Stimulated activated CD8-positive, alpha-beta memory T cell treated with anti-CD3 and anti-CD28 coated beads, Interleukin-4, amount 100 ng/mL, for 48 hours (primary cell): ENCODE results near the gene NEURL1.
"Not testable (repeated sequence)": the region's sequence is repeated elsewhere in the genome, so short reads cannot be mapped to it uniquely, and the experiment has no call there.

Experiments used
- DNase-seq: peaks from one replicate; pipeline ENCODE4 v3.0.0-alpha.2; 2020

The NEURL1 gene

GRCh38 chr10:103463499-103463898 is 30.0 kb upstream of the NEURL1 start:
- no peak for DNase-seq

- DNase-seq: no peak
These were observed 27.9 kb upstream of the NEURL1 start for GRCh38 chr10:103465411-103466179.

GRCh38 chr10:103466734-103467133 is 26.8 kb upstream of the NEURL1 start:
- DNase-seq: no peak

- no peak for DNase-seq
These were observed 26.1 kb upstream of the NEURL1 start for GRCh38 chr10:103467406-103467805.

GRCh38 chr10:103469201-103469600 is 24.3 kb upstream of the NEURL1 start:
- DNase-seq: no peak

GRCh38 chr10:103470761-103471653 is 22.5 kb upstream of the NEURL1 start:
- peak; percentile 74 for DNase-seq

DNA sequence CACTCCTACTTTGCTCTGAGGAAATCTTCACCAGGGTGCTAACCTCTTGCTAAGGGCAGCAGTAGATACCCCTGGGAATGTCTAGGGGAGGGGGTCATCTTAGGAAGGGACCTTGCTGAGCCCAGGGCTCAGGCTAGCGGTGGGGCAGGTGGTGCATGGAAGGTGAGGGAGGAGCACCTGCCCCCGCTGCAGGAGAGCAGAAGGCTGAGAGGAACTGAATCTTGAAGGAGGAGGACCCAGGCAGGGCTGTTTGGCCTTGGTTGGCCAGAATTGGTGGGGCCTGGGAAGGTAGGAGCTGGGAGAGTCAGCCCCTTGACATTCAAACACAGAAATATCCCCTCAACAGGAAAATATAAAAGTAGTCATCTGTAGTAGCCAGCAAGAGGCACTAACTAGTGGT is 21.5 kb upstream of the NEURL1 start:
- DNase-seq: no peak

DNA sequence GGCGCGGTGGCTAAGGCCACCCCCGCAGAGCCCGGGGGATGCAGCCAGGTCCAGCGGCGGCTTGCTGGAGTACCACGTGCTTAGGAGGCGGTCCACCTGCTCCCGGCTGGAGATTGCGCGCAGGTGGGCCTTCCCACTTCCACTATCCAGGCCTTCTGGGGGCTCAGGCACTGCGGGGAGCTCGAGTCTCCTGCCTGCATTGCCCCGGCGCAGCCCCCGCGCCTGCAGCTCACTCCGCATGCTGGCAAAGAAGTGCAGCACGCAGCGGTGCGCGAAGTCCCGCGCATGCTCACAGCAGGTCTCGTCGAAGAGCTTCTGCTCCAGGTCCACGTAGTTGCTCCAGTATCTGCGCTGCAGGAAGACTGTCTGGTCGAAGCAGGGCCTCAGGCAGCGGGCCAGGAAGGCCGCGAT is 20.2 kb upstream of the NEURL1 start:
- DNase-seq: no peak

DNA sequence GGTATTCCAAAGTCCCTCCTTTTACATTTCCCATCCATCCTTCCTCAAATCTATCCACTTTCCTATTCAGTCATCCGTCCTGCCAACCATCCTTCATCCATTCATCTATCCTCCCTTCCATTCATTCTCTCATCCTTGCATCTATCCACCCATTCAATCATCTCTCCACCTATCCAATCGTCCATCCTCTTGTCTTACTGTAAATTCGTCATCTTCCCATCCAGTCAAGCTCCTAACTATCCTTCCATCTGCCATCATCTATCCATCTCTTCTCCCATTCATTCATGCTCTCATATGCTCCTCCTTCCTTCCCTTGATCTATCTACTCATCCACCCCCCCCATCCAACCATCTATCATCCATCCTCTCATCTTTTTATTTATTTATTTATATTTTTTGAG is 19.4 kb upstream of the NEURL1 start:
- DNase-seq: no peak

DNA sequence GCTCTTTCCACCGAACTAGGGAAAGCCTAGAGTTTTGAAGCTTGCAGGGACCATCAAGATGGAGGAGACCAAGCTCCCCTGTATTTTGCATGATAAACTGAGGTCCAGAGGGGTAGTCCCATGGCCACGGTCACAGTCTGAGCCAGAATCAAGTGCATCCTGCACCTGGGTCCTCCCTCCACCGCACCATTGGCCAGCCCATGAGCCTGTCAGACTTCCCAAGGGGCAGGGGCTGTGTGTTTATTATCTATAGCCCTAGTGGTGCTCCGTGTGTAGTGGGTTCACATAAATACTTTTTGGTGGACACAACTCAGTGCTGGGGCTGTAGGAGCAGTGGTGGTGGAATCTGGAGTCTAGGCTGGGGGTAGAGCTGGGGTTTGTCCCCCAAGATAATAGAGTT is 18.1 kb upstream of the NEURL1 start:
- no peak for DNase-seq

GRCh38 chr10:103476046-103476768 is 17.3 kb upstream of the NEURL1 start:
- DNase-seq: no peak

- no peak for DNase-seq
These were observed 14.8 kb upstream of the NEURL1 start for GRCh38 chr10:103478671-103479070.

DNA sequence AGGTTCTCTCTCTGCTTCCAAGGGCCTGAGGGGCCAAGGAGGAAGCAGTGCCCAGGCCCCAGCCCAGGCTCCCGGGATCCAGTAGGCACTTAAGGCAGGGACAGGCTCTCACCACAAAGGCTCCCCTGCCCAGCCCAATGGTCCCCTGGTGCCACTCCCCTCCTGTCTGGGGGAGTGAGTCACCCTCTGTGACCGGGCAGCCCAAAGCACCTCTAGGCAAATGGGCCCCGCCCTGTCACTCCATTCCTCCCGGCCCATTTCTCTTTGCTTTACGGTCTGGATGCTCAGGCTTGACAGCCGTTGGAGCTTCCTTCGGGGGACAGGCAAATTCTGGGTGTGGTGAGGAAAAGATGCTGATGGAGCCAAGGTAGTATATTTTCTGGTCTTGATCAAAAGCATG is 14.4 kb upstream of the NEURL1 start, which contains the start of gene CALHM3:
Gene CALHM3, minus strand, starts transcription at position 106 of the 400 bp plus-strand sequence. CDS start 208 bp downstream, outside the sequence.
- DNase-seq: no peak

DNA sequence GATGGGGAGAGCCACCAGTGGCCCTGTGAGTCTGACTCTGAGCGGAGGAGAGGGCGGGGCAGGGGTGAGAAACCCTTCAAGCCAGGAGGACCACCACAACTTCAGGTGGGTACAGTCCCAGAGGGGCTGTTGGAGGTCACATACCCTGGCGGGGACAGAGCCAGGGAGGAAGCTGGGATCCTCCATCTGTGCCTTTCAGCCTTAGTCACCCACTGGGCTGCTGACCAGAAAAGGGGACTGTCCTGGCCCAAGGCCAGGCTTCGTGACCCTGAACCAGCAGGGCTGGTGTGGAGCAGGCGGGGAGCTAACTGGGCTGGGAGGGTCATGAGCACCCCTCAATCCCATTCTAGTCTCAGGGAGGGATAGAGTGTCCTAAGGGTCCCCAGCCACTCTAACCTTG is 13.0 kb upstream of the NEURL1 start:
- no peak for DNase-seq

- no peak for DNase-seq
These were observed 11.5 kb upstream of the NEURL1 start for GRCh38 chr10:103481974-103482531.

DNA sequence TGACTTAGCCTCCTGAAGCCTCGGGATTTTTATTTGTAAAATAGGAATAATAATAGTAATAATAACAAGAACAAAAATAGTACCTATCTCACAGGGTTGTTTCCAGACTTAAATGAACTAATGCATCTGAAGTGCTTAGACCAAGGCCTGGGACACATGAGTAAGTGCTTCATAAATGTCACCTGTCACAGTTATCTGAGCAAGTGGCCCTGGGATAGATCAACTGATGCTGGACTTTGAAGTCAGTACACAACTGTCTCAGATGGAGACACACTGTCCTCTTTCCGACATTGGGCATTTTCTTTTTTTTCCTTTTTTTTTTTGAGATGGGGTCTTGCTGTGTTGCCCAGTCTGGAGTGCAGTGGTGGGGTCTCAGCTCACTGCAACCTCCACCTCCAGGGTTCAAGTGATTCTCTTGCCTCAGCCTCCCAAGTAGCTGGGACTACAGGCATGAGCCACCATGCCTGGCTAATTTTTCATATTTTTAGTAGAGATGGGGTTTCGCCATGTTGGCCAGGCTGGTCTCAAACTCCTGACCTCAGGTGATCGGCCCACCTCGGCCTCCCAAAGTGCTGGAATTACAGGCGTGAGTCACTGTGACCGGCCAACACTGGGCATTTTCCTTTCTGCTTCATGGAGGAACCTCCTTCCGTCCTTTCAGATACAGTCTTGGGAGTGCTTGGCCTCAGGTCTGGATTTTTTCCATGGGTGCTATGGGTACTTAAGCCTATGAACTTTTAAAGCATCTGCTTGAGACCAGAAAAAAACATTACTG is 6.7 kb upstream of the NEURL1 start:
- DNase-seq: not testable (repeated sequence)

DNA sequence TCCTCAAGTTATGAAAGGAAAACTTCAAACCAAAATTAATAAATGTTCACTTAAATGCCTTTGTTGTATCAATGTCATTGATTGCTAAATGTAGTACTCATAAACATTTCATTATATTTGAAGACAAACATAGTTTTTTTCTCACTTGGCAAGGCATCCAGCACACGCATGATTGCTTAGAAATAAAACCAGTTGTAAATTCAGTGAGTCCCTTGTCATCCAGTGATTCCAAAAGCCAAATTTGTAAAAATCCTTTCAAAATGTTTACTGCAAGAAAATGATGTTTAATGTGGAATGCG is 6.1 kb upstream of the NEURL1 start:
- DNase-seq: no peak

DNA sequence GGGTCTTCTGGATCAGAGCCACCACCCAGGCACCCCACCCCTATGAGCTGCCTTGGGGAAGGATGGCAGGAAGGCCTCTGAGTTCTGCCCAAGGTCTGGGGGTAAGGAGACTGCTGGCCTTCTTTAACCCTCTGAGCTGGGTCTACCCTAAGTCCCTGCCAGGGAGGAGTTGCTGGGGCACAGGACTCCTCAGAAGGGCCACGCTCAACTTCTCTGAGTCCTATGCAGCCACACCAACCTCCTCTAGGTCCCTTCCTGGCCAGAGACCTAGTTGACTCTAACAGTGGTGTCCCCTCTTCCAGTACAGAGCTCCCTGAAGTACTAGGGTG is 2.6 kb upstream of the NEURL1 start:
- DNase-seq: no peak

DNA sequence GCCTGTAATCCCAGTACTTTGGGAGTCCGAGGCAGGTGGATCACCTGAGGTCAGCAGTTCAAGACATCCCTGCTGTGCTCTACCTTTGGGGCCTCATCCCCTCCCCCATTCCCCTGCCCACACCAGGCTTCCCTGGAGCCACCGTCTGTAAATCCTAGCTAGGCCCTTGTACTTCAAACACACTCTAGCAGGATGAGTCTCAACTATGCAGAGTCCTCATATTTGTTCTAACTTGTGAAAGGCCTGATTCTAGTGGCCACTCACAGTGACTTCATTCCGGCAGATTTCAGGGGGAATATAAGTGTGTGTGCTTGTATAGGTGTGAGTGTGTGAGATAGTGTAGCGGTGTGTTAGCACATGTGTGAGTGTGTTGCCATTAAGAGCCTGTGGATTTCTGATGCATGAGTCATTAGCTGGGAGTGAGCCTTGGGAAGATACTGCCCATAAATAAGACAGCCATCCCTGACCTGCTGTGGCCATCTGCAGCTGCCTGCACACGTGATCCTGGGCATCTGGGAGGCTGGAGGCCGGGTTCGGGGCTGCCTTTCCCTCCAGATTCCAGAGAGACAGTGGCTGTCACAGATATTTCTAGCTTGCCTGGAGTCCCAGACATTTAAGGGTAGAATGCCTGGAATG is 1.7 kb upstream of the NEURL1 start:
- no peak for DNase-seq

DNA sequence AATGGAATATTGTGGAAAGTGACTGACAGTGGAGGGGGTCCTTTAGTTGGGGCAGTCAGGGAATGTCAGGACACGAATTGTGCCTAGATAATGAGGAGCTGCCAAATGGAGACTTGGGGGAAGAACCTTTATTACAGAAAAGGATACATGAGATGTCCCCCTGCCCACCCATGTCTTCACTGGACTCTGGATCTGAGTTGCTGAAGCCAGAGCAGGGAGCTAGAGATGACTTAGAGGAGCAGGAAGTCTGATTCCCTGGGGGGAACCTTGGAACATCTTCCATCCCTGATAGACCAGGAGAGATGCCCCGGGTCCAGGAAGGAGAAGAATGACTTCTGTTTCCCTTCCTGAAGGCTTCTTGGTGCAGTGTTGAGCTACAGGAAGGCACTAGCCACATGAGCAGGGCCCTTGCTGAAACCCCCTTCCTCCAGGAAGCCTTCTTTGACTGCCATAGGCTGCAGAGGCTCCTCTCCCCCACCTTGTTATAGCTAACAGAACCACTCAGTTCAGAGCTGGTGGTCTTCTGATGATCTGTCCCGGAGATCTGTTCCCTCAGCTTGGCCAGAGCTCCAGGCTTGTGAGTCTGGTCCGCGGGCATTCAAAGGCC is 747 bp upstream of the NEURL1 start:
- DNase-seq: no peak
